HFFc6 (cell line): ENCODE measurements around the gene VTCN1. TPM values are rescaled to one million over a fixed set of nuclear protein-coding genes. Genes with fewer than 3 reads are reported as not detected.
A peak's percentile ranks its signal among the peaks of the same experiment; 100 is the strongest.

Experiments
- DNase-seq: peaks from one replicate; pipeline ENCODE4 v3.0.0-alpha.2; 2018
- H3K27ac Mint-ChIP-seq: 2 replicates; pipeline ENCODE4 v1.8.0; 2020; ENCODE audit warnings: mild to moderate bottlenecking, mixed read lengths
- H3K27me3 Mint-ChIP-seq: 2 replicates; pipeline ENCODE4 v1.8.0; 2021; ENCODE audit warnings: mild to moderate bottlenecking, moderate library complexity, mixed read lengths; ENCODE audit not compliant: insufficient read depth
- H3K36me3 Mint-ChIP-seq: 2 replicates; pipeline ENCODE4 v1.8.0; 2021; ENCODE audit warnings: low read depth, mixed read lengths
- H3K4me1 Mint-ChIP-seq: 2 replicates; pipeline ENCODE4 v1.8.0; 2020; ENCODE audit warnings: low read depth, mixed read lengths
- H3K4me3 Mint-ChIP-seq: 2 replicates; pipeline ENCODE4 v1.8.0; 2020; ENCODE audit warnings: mild to moderate bottlenecking, moderate library complexity, mixed read lengths
- H3K9me3 Mint-ChIP-seq: 2 replicates; pipeline ENCODE4 v1.8.0; 2020; ENCODE audit warnings: mild to moderate bottlenecking, mixed read lengths
- total RNA-seq, 6 experiments: library from RNA; stranded (reverse); fragmentation: NEBNext Ultra II Directional; extraction: Animal tissue kit (Norgen Biotek cat#: 25700); gene quantifications; 2 replicates in 1 of 6; 3 replicates in 5 of 6; pipeline ENCODE4 v1.2.3, GENCODE V29; 2021
- TF ChIP-seq, protein P1 (sequence below): fragments of 200-600 bp; sonication (generic); IDR thresholded peaks from 2 replicates; pipeline ENCODE4 v1.5.0; 2021; ENCODE audit warnings: antibody characterized with exemption, mild to moderate bottlenecking

Gene VTCN1
- total RNA-seq, 6 experiments from 2014 or later = not detected

DNA sequence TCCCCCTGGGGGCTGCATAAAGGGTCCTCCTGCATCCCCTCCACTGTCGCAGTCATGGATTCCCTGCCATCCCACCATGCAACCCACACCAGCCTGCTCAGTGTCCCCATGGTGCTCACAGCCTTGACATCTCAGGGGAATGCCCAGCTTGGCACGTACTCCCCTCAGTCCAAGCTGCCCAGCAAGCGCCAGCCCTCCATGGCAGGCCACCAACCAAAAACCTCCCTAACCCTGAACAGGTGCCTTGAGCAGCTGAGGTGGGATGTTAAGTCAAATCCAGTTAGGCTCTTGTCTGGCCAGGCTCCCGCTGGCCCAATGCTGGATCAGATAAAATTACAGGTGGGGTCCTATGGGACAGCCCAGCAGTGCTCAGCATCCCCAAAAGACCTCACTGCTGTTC is 341 bp downstream of the VTCN1 start:
- Mint-ChIP-seq H3K9me3 (no peaks in the 10 kb centered on the region), H3K4me3 (no peak overlapping the region), H3K4me1 (no peaks in the 10 kb centered on the region), H3K27ac (no peak overlapping the region), H3K36me3 (no peaks in the 10 kb centered on the region), H3K27me3 (peaks cover 31% of the 10 kb centered on the region)
- DNase-seq = no peak
- TF ChIP-seq, protein P1, sequence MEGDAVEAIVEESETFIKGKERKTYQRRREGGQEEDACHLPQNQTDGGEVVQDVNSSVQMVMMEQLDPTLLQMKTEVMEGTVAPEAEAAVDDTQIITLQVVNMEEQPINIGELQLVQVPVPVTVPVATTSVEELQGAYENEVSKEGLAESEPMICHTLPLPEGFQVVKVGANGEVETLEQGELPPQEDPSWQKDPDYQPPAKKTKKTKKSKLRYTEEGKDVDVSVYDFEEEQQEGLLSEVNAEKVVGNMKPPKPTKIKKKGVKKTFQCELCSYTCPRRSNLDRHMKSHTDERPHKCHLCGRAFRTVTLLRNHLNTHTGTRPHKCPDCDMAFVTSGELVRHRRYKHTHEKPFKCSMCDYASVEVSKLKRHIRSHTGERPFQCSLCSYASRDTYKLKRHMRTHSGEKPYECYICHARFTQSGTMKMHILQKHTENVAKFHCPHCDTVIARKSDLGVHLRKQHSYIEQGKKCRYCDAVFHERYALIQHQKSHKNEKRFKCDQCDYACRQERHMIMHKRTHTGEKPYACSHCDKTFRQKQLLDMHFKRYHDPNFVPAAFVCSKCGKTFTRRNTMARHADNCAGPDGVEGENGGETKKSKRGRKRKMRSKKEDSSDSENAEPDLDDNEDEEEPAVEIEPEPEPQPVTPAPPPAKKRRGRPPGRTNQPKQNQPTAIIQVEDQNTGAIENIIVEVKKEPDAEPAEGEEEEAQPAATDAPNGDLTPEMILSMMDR = no peak

DNA sequence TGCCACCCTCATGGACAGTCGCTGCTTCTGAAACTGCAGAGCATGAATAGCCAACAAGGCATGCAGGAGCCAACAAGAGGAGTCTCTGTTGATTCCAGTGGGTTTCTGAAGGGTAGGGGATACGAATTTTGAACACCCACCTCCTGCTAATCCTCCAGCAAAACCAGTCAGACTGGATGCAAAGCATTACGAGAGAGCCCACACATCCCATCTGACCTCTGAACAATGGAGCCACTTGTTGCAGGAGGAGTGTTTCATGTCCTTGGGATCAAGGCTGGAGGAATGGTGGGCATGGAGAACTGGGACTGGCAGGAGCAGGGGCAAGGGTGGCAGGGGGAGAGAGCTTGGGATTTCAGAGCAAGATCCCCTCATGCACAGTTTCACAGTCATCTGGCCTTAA is 1.6 kb downstream of the VTCN1 start:
- no peak overlapping the region for H3K27ac Mint-ChIP-seq

DNA sequence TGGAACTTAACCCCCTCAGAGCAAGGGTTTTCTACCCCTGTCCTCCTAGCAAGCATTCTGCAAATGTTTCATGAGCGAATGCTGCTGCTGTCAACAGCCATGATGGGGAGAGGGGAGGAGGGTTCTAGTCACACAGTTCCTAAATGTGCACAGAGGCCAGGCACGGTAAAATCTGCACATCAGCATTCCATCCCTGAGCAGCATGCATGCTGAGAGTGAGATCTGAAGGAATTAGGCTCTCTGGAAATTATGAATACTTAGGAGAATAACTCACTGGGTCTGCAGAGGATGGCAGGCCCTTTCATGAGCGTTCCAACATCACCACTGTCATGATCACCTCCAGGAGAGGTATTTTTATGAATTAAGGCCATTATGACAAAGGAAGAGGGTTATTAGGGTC is 2.1 kb downstream of the VTCN1 start:
- DNase-seq = no peak
- Mint-ChIP-seq H3K4me1 (no peaks in the 10 kb centered on the region), H3K4me3 (no peak overlapping the region), H3K9me3 (no peaks in the 10 kb centered on the region), H3K27me3 (peaks cover 30% of the 10 kb centered on the region), H3K36me3 (no peaks in the 10 kb centered on the region), H3K27ac (no peak overlapping the region)
- TF ChIP-seq, protein P1 = no peak

More for the DNA sequence above, 1.6 kb downstream of the VTCN1 start:
- Mint-ChIP-seq H3K4me3 (no peak overlapping the region), H3K9me3 (no peaks in the 10 kb centered on the region), H3K4me1 (no peaks in the 10 kb centered on the region), H3K27me3 (peaks cover 29% of the 10 kb centered on the region), H3K36me3 (no peaks in the 10 kb centered on the region)
- no peak for DNase-seq
- TF ChIP-seq, protein P1 = no peak

DNA sequence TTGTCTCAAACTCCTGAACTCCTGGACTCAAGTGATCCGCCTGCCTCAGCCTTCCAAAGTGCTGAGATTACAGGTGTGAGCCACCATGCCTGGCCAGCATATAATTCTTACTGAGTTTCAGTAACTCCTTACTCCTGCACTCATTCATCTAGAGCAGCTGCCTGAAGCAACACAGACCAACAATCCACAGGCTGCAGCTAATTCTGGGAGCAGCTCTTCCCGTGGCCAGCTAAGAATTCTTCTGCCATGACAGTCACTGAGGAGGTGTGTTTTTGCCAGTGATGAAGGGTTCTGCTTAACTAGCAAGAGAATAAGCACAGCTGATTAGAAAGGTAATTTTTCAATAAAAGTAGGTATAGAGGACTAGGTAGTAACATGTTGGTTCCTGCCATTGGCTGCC is 5.4 kb downstream of the VTCN1 start:
- Mint-ChIP-seq H3K27me3 (peaks cover 39% of the 10 kb centered on the region), H3K4me1 (no peaks in the 10 kb centered on the region), H3K27ac (no peak overlapping the region), H3K4me3 (no peak overlapping the region), H3K36me3 (no peaks in the 10 kb centered on the region), H3K9me3 (no peaks in the 10 kb centered on the region)
- TF ChIP-seq, protein P1 = no peak
- peak; percentile 11 for DNase-seq

DNA sequence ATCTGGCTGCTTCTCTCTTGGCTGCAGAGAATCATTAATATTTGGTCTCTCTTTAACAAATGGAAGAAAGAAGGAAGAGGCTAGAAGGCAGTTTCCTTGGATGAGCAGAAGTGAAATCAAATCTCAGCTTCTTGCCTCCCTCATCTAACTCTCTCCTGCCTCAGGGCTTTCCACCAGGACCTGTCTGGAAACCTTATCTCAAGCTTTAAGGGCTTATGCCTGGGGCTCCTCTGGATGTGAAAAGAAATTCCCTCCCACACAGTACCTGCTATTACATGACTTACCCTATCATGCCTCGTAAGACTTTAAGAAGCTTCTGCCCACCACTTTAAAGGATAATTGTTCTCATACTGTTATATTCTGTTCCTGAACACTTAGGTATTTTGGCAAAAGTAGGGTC is 8.9 kb downstream of the VTCN1 start:
- Mint-ChIP-seq H3K36me3 (no peaks in the 10 kb centered on the region), H3K9me3 (no peaks in the 10 kb centered on the region), H3K27me3 (peaks cover 25% of the 10 kb centered on the region), H3K27ac (no peak overlapping the region), H3K4me3 (no peak overlapping the region), H3K4me1 (no peaks in the 10 kb centered on the region)
- DNase-seq = no peak
- TF ChIP-seq, protein P1 = no peak

DNA sequence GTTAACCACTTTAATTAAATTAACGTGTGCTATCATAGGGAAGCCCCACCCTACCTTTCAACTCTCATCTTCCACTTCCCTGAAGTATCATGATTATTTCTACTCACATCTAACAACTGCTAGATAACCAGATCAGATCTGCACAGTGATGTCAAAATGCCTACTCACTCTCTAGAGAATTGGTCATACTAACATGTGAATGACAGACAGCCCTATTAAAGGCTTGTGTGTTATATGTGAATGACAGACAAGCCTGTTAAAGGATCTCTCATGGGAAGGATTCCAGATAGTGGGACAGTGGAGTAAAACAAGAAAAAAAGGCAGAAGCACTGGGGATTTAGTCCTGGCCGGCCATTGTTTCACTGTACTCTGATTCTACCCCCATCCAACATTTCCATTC is 12.6 kb downstream of the VTCN1 start:
- TF ChIP-seq, protein P1 = no peak
- peaks cover 19% of the 10 kb centered on the region for H3K27me3 Mint-ChIP-seq
- DNase-seq = no peak
- no peak overlapping the region for H3K4me3 Mint-ChIP-seq
- H3K27ac Mint-ChIP-seq = no peak overlapping the region
- H3K9me3 Mint-ChIP-seq = no peaks in the 10 kb centered on the region
- no peaks in the 10 kb centered on the region for H3K36me3 Mint-ChIP-seq
- no peaks in the 10 kb centered on the region for H3K4me1 Mint-ChIP-seq
